GM12878 (cell line): ENCODE data around the gene DDX19B.

ENCODE experiments used
- JUNB ChIP-seq: IDR thresholded peaks from 2 replicates; pipeline ENCODE4 v1.6.1; 2016; ENCODE audit warnings: antibody characterized with exemption, mild to moderate bottlenecking
- RBBP5 ChIP-seq: fragments of 200-600 bp; sonication (generic); conservative IDR thresholded peaks from 2 replicates; pipeline ENCODE4 v1.6.1; 2016
- TF ChIP-seq, protein P1 (sequence below): IDR thresholded peaks from 2 replicates; pipeline ENCODE4 v1.6.1; 2012; ENCODE audit warnings: low read depth, low read length, improper control_type of control experiment
- TF ChIP-seq, protein P2 (sequence below), 3 experiments: IDR thresholded peaks in 2 of 3; conservative IDR thresholded peaks in 1 of 3; 2 replicates each; pipeline ENCODE4 v1.5.1; 2011; ENCODE audit warnings: low read depth in 3 of 3, low read length in 3 of 3, mild to moderate bottlenecking in 3 of 3, control low read depth in 2 of 3, moderate library complexity in 2 of 3, inconsistent platforms in 1 of 3, mixed read lengths in 1 of 3; ENCODE audit not compliant: control insufficient read depth in 2 of 3, insufficient read depth in 1 of 3; ENCODE audit errors: extremely low read depth in 1 of 3

DNA sequence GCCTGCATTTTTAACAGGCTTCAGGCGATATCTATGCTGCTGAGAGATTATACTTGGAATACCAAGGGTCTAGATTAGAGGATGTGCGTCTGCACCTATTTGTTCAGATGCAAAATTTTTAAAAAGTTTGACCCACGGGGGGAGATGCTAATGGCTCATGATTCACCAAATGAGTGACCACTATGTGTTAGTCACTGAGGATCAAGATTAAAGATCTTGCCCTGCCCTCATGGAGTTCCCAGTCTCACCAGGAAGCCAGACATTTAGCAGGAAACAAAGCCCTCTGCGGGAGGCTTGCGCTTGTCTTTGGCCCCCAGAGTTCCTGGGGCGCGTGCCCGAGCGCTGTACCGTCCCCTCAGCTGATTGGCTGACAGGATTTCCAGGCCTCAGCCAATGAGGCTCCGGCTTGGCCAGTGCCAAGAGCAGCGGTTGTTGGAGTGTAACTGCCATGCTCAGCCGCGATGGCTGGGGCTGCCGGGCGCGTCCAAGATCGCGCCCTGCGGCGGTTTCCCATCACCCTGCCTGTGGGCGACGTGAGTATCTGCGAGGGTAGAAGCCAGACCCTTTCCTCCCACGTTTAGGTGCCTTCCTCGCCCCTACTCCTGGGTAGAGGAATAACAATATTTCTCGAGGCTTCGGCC lies 4.5 kb upstream of the DDX19B start:
- TF ChIP-seq, protein P1, sequence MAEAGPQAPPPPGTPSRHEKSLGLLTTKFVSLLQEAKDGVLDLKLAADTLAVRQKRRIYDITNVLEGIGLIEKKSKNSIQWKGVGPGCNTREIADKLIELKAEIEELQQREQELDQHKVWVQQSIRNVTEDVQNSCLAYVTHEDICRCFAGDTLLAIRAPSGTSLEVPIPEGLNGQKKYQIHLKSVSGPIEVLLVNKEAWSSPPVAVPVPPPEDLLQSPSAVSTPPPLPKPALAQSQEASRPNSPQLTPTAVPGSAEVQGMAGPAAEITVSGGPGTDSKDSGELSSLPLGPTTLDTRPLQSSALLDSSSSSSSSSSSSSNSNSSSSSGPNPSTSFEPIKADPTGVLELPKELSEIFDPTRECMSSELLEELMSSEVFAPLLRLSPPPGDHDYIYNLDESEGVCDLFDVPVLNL = no peak
- TF ChIP-seq, protein P2, sequence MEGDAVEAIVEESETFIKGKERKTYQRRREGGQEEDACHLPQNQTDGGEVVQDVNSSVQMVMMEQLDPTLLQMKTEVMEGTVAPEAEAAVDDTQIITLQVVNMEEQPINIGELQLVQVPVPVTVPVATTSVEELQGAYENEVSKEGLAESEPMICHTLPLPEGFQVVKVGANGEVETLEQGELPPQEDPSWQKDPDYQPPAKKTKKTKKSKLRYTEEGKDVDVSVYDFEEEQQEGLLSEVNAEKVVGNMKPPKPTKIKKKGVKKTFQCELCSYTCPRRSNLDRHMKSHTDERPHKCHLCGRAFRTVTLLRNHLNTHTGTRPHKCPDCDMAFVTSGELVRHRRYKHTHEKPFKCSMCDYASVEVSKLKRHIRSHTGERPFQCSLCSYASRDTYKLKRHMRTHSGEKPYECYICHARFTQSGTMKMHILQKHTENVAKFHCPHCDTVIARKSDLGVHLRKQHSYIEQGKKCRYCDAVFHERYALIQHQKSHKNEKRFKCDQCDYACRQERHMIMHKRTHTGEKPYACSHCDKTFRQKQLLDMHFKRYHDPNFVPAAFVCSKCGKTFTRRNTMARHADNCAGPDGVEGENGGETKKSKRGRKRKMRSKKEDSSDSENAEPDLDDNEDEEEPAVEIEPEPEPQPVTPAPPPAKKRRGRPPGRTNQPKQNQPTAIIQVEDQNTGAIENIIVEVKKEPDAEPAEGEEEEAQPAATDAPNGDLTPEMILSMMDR (IDR thresholded peaks at IDR 0.05 in 2 of 3, conservative IDR thresholded peaks at IDR 0.05 in 1 of 3; ENCODE audit: control insufficient read depth in 2 of 3, extremely low read depth in 1 of 3, insufficient read depth in 1 of 3, low read depth in 3 of 3, low read length in 3 of 3) = no peak
- TF ChIP-seq RBBP5 = no peak
- no peak for TF ChIP-seq JUNB
